H1 (cell line): ENCODE measurements around the gene FNDC11. TPM values are rescaled to one million over a fixed set of nuclear protein-coding genes. Genes with fewer than 3 reads are reported as not detected.

Experiments used
- CTCF ChIA-PET: fragments of 300-600 bp; sonication (Branson Sonifier 250); formaldehyde crosslinking; loops from one replicate; lab custom pipeline; 2021; ENCODE audit not compliant: partially characterized antibody; lab: Charles Lee
- POLR2A ChIA-PET: fragments of 300-600 bp; sonication (Branson Sonifier 250); formaldehyde crosslinking; loops from one replicate; lab custom pipeline; 2021; ENCODE audit warnings: inconsistent platforms; ENCODE audit not compliant: partially characterized antibody; lab: Charles Lee
- DNase-seq, 2 experiments: peaks; one replicate each; pipeline versions ENCODE4 v3.0.0 to v3.0.0-alpha.2; 2010 to 2022; ENCODE audit warnings: low spot score in 2 of 2, low read depth in 1 of 2, mixed read lengths in 1 of 2
- FAIRE-seq: peaks from 2 replicates; lab custom pipeline; 2011; peaks lifted over from hg19 to GRCh38; lab: Jason Lieb, UNC
- H2AFZ ChIP-seq: 2 replicates; pipeline ENCODE4 v1.8.1; 2012; ENCODE audit warnings: low read length, inconsistent platforms
- H2AK5ac ChIP-seq: 2 replicates; pipeline ENCODE4 v1.6.1; 2013; ENCODE audit warnings: low read depth, low read length
- H2BK120ac ChIP-seq: replicated peaks from 2 replicates; pipeline ENCODE3; 2013; ENCODE audit warnings: low read depth, low read length, inconsistent platforms
- H2BK12ac ChIP-seq: 2 replicates; pipeline ENCODE4 v1.6.1; 2013; ENCODE audit warnings: low read depth, low read length
- H2BK15ac ChIP-seq: 2 replicates; pipeline ENCODE4 v1.6.1; 2013; ENCODE audit warnings: low read length
- H2BK20ac ChIP-seq: 2 replicates; pipeline ENCODE4 v1.6.1; 2013; ENCODE audit warnings: low read length
- H2BK5ac ChIP-seq: 2 replicates; pipeline ENCODE4 v1.6.1; 2013; ENCODE audit warnings: low read depth, low read length
- H3K14ac ChIP-seq: 2 replicates; pipeline ENCODE4 v1.6.1; 2013; ENCODE audit warnings: inconsistent platforms; ENCODE audit not compliant: insufficient read length
- H3K18ac ChIP-seq: 2 replicates; pipeline ENCODE4 v1.6.1; 2013; ENCODE audit warnings: low read length; ENCODE audit errors: extremely low read depth
- H3K23ac ChIP-seq: 2 replicates; pipeline ENCODE4 v1.6.1; 2013; ENCODE audit warnings: inconsistent platforms; ENCODE audit not compliant: insufficient read length
- H3K23me2 ChIP-seq: 2 replicates; pipeline ENCODE4 v1.6.1; 2013; ENCODE audit warnings: low read depth, low read length
- H3K27ac ChIP-seq: 2 replicates; pipeline ENCODE4 v1.6.1; 2011; ENCODE audit warnings: low read depth, low read length, inconsistent platforms
- H3K27me3 ChIP-seq, 4 experiments: replicated peaks in 1 of 4; 1 replicate in 1 of 4; 2 replicates in 3 of 4; pipeline versions ENCODE4 v1.6.1 to v1.8.1; 2011 to 2013; ENCODE audit warnings: low read length in 3 of 4, mild to moderate bottlenecking in 3 of 4, inconsistent platforms in 2 of 4, mixed read lengths in 2 of 4, moderate library complexity in 1 of 4; ENCODE audit not compliant: control insufficient read depth in 3 of 4, insufficient read depth in 3 of 4; ENCODE audit errors: extremely low read depth in 1 of 4
- H3K36me3 ChIP-seq, 4 experiments: 2 replicates each; pipeline versions ENCODE4 v1.6.1 to v1.8.1; 2011 to 2013; ENCODE audit warnings: mild to moderate bottlenecking in 4 of 4, low read length in 3 of 4, moderate library complexity in 2 of 4, control low read depth in 1 of 4, inconsistent platforms in 1 of 4; ENCODE audit not compliant: insufficient read depth in 4 of 4, control insufficient read depth in 2 of 4
- H3K4ac ChIP-seq: replicated peaks from 2 replicates; pipeline ENCODE3; 2013; ENCODE audit warnings: low read length, low read depth, mixed read lengths, inconsistent platforms; ENCODE audit not compliant: insufficient read length
- H3K4me1 ChIP-seq, 4 experiments: replicated peaks in 1 of 4; 1 replicate in 1 of 4; 2 replicates in 3 of 4; pipeline versions ENCODE4 v1.6.1 to v1.8.1; 2011 to 2013; ENCODE audit warnings: low read length in 3 of 4, inconsistent platforms in 2 of 4, mixed read lengths in 1 of 4; ENCODE audit not compliant: insufficient read depth in 4 of 4, control insufficient read depth in 3 of 4
- H3K4me2 ChIP-seq, 2 experiments: 2 replicates each; pipeline versions ENCODE4 v1.6.1 to v1.8.1; 2011 to 2013; ENCODE audit warnings: low read depth in 2 of 2, low read length in 2 of 2, control low read depth in 1 of 2, inconsistent platforms in 1 of 2, mild to moderate bottlenecking in 1 of 2; ENCODE audit not compliant: insufficient read depth in 1 of 2
- H3K4me3 ChIP-seq, 4 experiments: fragments of 200-600, 300-600 bp in 1 of 4; sonication (generic), shearing (Covaris generic), sonication (Bioruptor Twin) in 1 of 4; 2 replicates each; pipeline versions ENCODE4 v1.5.1 to v1.8.1; 2011 to 2016; ENCODE audit warnings: low read length in 4 of 4, low read depth in 3 of 4, control low read depth in 2 of 4, inconsistent platforms in 2 of 4, mild to moderate bottlenecking in 2 of 4, mixed read lengths in 1 of 4, moderate library complexity in 1 of 4; ENCODE audit not compliant: insufficient read depth in 2 of 4; ENCODE audit errors: extremely low read depth in 1 of 4
- H3K56ac ChIP-seq: replicated peaks from 2 replicates; pipeline ENCODE3; 2013; ENCODE audit warnings: low read depth, mild to moderate bottlenecking, mixed read lengths, low read length, inconsistent platforms; ENCODE audit not compliant: insufficient read length
- H3K79me1 ChIP-seq: 2 replicates; pipeline ENCODE4 v1.6.1; 2013; ENCODE audit warnings: low read depth, low read length, control low read depth
- H3K79me2 ChIP-seq, 2 experiments: 2 replicates each; pipeline versions ENCODE4 v1.6.1 to v1.8.1; 2012 to 2013; ENCODE audit warnings: low read length in 2 of 2, mild to moderate bottlenecking in 2 of 2, inconsistent platforms in 1 of 2; ENCODE audit not compliant: insufficient read depth in 2 of 2, control insufficient read depth in 1 of 2
- H3K9ac ChIP-seq, 4 experiments: replicated peaks in 1 of 4; 1 replicate in 1 of 4; 2 replicates in 3 of 4; pipeline versions ENCODE4 v1.6.1 to v1.8.1; 2011 to 2013; ENCODE audit warnings: low read depth in 3 of 4, low read length in 3 of 4, control low read depth in 2 of 4, mild to moderate bottlenecking in 2 of 4, moderate library complexity in 2 of 4, inconsistent platforms in 1 of 4; ENCODE audit errors: extremely low read depth in 1 of 4
- H3K9me3 ChIP-seq, 2 experiments: 2 replicates each; pipeline versions ENCODE4 v1.6.1 to v1.8.1; 2012 to 2013; ENCODE audit warnings: mild to moderate bottlenecking in 2 of 2, moderate library complexity in 2 of 2, control low read depth in 1 of 2, inconsistent platforms in 1 of 2, low read depth in 1 of 2, low read length in 1 of 2, mixed read lengths in 1 of 2; ENCODE audit not compliant: insufficient read depth in 2 of 2
- H4K20me1 ChIP-seq, 2 experiments: replicated peaks in 1 of 2; 2 replicates each; pipeline versions ENCODE3 to v1.8.1; 2011 to 2013; ENCODE audit warnings: inconsistent platforms in 2 of 2, low read length in 2 of 2, mild to moderate bottlenecking in 1 of 2; ENCODE audit not compliant: insufficient read depth in 2 of 2, control insufficient read depth in 1 of 2
- H4K5ac ChIP-seq: 2 replicates; pipeline ENCODE4 v1.6.1; 2013; ENCODE audit warnings: low read length, low read depth, mixed read lengths, inconsistent platforms; ENCODE audit not compliant: insufficient read length
- H4K8ac ChIP-seq: 2 replicates; pipeline ENCODE4 v1.8.0; 2013; ENCODE audit warnings: mild to moderate bottlenecking, moderate library complexity, low read length, inconsistent platforms; ENCODE audit not compliant: insufficient read depth; ENCODE audit errors: extremely low read depth
- H4K91ac ChIP-seq: replicated peaks from 2 replicates; pipeline ENCODE3; 2013; ENCODE audit warnings: low read length, mixed read lengths, inconsistent platforms; ENCODE audit not compliant: insufficient read length
- ASH2L ChIP-seq: fragments of 200-600, 300-600 bp; sonication (generic); IDR thresholded peaks from one replicate; pipeline ENCODE4 v1.7.1; 2017; ENCODE audit warnings: low read length
- CEBPB ChIP-seq: IDR thresholded peaks from 2 replicates; pipeline ENCODE4 v1.6.1; 2012; ENCODE audit warnings: low read depth, low read length
- HDAC6 ChIP-seq: IDR thresholded peaks from one replicate; pipeline ENCODE4 v1.7.1; 2012; ENCODE audit warnings: low read depth, mild to moderate bottlenecking, inconsistent platforms, low read length, moderate library complexity
- KDM4A ChIP-seq: IDR thresholded peaks from one replicate; pipeline ENCODE4 v1.7.1; 2012; ENCODE audit warnings: low read depth, mild to moderate bottlenecking, moderate library complexity, low read length, inconsistent platforms; ENCODE audit not compliant: severe bottlenecking
- POLR2AphosphoS5 ChIP-seq: IDR thresholded peaks from 2 replicates; pipeline ENCODE4 v1.6.1; 2011; ENCODE audit warnings: low read depth, low read length
- RAD21 ChIP-seq, 2 experiments: IDR thresholded peaks in 1 of 2; conservative IDR thresholded peaks in 1 of 2; 2 replicates each; pipeline ENCODE4 v1.6.1; 2011; ENCODE audit warnings: low read depth in 2 of 2, low read length in 2 of 2, improper control_type of control experiment in 1 of 2, inconsistent platforms in 1 of 2, mild to moderate bottlenecking in 1 of 2, moderate library complexity in 1 of 2
- RXRA ChIP-seq: IDR thresholded peaks from 2 replicates; pipeline ENCODE4 v1.6.1; 2011; ENCODE audit warnings: low read depth, mild to moderate bottlenecking, low read length, moderate library complexity; ENCODE audit not compliant: insufficient read depth
- SIN3A ChIP-seq, 2 experiments: IDR thresholded peaks in 1 of 2; conservative IDR thresholded peaks in 1 of 2; 2 replicates each; pipeline ENCODE4 v1.6.1; 2011 to 2012; ENCODE audit warnings: low read length in 2 of 2, improper control_type of control experiment in 1 of 2, low read depth in 1 of 2, mild to moderate bottlenecking in 1 of 2
- SRF ChIP-seq: IDR thresholded peaks from 2 replicates; pipeline ENCODE4 v1.6.1; 2011; ENCODE audit warnings: mild to moderate bottlenecking, low read depth, low read length, moderate library complexity
- SUZ12 ChIP-seq: fragments of 200-600 bp; sonication (generic); IDR thresholded peaks from 2 replicates; pipeline ENCODE4 v1.6.1; 2012; ENCODE audit warnings: mild to moderate bottlenecking, inconsistent platforms, low read length, moderate library complexity, mixed read lengths
- TAF7 ChIP-seq: optimal IDR thresholded peaks from 2 replicates; pipeline ENCODE3; 2011; ENCODE audit warnings: low read depth, mild to moderate bottlenecking, inconsistent platforms, low read length, moderate library complexity, borderline replicate concordance
- TEAD4 ChIP-seq: IDR thresholded peaks from 2 replicates; pipeline ENCODE4 v1.6.1; 2012; ENCODE audit warnings: low read depth, low read length, inconsistent platforms, mixed read lengths
- YY1 ChIP-seq: IDR thresholded peaks from 2 replicates; pipeline ENCODE4 v1.6.1; 2011; ENCODE audit warnings: low read depth, mild to moderate bottlenecking, low read length
- WGBS, 2 experiments: shearing (Covaris generic) in 1 of 2; methylation state at CpG; one replicate each; pipeline versions ENCODE4 v1.1.6 to v1.1.7; 2013 to 2015; ENCODE audit warnings: low lambda C conversion rate in 2 of 2, mixed read lengths in 2 of 2, inconsistent platforms in 1 of 2, low coverage in 1 of 2, missing lambda C conversion rate in 1 of 2; ENCODE audit not compliant: insufficient replicate concordance in 2 of 2, insufficient coverage in 1 of 2, insufficient read length in 1 of 2; ENCODE audit errors: extremely low coverage in 1 of 2, missing lambda C conversion rate in 1 of 2; 5-methylcytosine and 5-hydroxymethylcytosine counted together
- polyA plus RNA-seq, 7 experiments: library from polyadenylated mRNA; depleted of rRNA in 3 of 7; stranded (reverse) in 5 of 7; unstranded in 2 of 7; fragments of >200 nt in 5 of 7; fragments of 200-250 nt in 2 of 7; gene quantifications; 1 replicate in 5 of 7; 2 replicates in 1 of 7; 4 replicates in 1 of 7; pipeline versions ENCODE4 v1.2.1 to v1.2.3, GENCODE V29; 2011 to 2013; ENCODE audit warnings: missing spikeins in 2 of 7, mixed read lengths in 2 of 7
- total RNA-seq: library from RNA; stranded (reverse); fragmentation: NEBNext Ultra II Directional; extraction: Animal tissue kit (Norgen Biotek cat#: 25700); gene quantifications from 2 replicates; pipeline ENCODE4 v1.2.1, GENCODE V29; 2021

The FNDC11 gene
- total and polyA plus RNA-seq, 2 of the 8 experiments (the other 6 are each of a cell fraction or from before 2014, with no cell fraction given) = 2.6 to 8.8 TPM

GRCh38 chr20:63562461-63563224 lies 8.7 kb downstream of the FNDC11 start:
- ChIA-PET CTCF (interaction anchor here (0.8 to 1.7 kb wide), 5 partner anchors 11 to 372 kb away, joined by 3 to 7 read pairs (median 3); partner anchors contain the start of gene PTK6), POLR2A (interaction anchor here (1.2 kb wide), 1 partner anchor 31 kb away, joined by 3 read pairs; no protein-coding TSS in a partner anchor)
- Histone ChIP-seq H2AK5ac (no peak overlapping the region), H2BK20ac (no peak overlapping the region), H3K9me3 (no peaks in the 10 kb centered on the region), H4K8ac (no peak overlapping the region), H2BK5ac (no peak overlapping the region), H3K9ac (no peak overlapping the region), H3K4me3 (no peak overlapping the region), H2BK120ac (no peak overlapping the region), H3K23me2 (no peaks in the 10 kb centered on the region), H3K23ac (no peak overlapping the region), H3K56ac (no peak overlapping the region), H3K18ac (no peak overlapping the region), H4K91ac (no peak overlapping the region), H3K27ac (no peak overlapping the region), H2BK15ac (no peak overlapping the region), H3K79me1 (no peaks in the 10 kb centered on the region), H4K20me1 (no peaks in the 10 kb centered on the region), H2BK12ac (no peak overlapping the region), H3K4me2 (no peak overlapping the region), H3K36me3 (no peaks in the 10 kb centered on the region; a peak in 4 of 8 replicates), H3K4me1 (no peaks in the 10 kb centered on the region), H2AFZ (no peak overlapping the region), H3K27me3 (no peaks in the 10 kb centered on the region), H4K5ac (no peak overlapping the region), H3K14ac (no peak overlapping the region), H3K4ac (no peak overlapping the region), H3K79me2 (no peaks in the 10 kb centered on the region)
- DNase-seq (no peak), FAIRE-seq (no peak)
- WGBS, 2 experiments = 91% methylated on average over 33 of the region's 54 CpGs; no CpG with 5 or more reads in 1 of the 2 experiments
- no peak for TF ChIP-seq HDAC6
- TF ChIP-seq ASH2L = no peak
- TF ChIP-seq KDM4A = no peak
- no peak for TF ChIP-seq SIN3A (conservative IDR thresholded peaks at IDR 0.05 in 1 of 2, IDR thresholded peaks at IDR 0.05 in 1 of 2; ENCODE audit: low read depth in 1 of 2, low read length in 2 of 2)
- TF ChIP-seq TAF7 = no peak
- no peak for TF ChIP-seq POLR2AphosphoS5
- TF ChIP-seq RXRA = no peak
- TF ChIP-seq TEAD4 = no peak
- TF ChIP-seq SUZ12 = no peak
- TF ChIP-seq CEBPB = no peak
- no peak for TF ChIP-seq RAD21 (IDR thresholded peaks at IDR 0.05 in 1 of 2, conservative IDR thresholded peaks at IDR 0.05 in 1 of 2; ENCODE audit: low read depth in 2 of 2, low read length in 2 of 2)
- TF ChIP-seq SRF = no peak
- no peak for TF ChIP-seq YY1
